Effector memory CD4-positive, alpha-beta T cell (primary cell): ENCODE measurements around the gene KIAA1755.

ENCODE experiments used
- DNase-seq, 3 donors: peaks; one replicate each; pipeline ENCODE4 v3.0.0-alpha.2; 2020
- H3K27ac ChIP-seq: 2 replicates; pipeline ENCODE4 v1.7.0; 2013; ENCODE audit warnings: mild to moderate bottlenecking, low read length, moderate library complexity; ENCODE audit not compliant: insufficient read depth, poor library complexity, severe bottlenecking
- H3K27me3 ChIP-seq: replicated peaks from 2 replicates; pipeline ENCODE4 v1.7.0; 2013; ENCODE audit warnings: mild to moderate bottlenecking, low read length; ENCODE audit not compliant: insufficient read depth, control insufficient read depth, poor library complexity, severe bottlenecking
- H3K36me3 ChIP-seq: 2 replicates; pipeline ENCODE4 v1.7.0; 2013; ENCODE audit warnings: mild to moderate bottlenecking, low read length, moderate library complexity; ENCODE audit not compliant: control insufficient read depth, insufficient read depth
- H3K4me1 ChIP-seq: 2 replicates; pipeline ENCODE4 v1.7.0; 2013; ENCODE audit warnings: low read length, mild to moderate bottlenecking; ENCODE audit not compliant: control insufficient read depth, insufficient read depth, poor library complexity, severe bottlenecking
- H3K4me3 ChIP-seq: 2 replicates; pipeline ENCODE4 v1.7.0; 2013; ENCODE audit warnings: low read length, low read depth, mild to moderate bottlenecking; ENCODE audit not compliant: insufficient read depth, poor library complexity, severe bottlenecking
- H3K9me3 ChIP-seq: 2 replicates; pipeline ENCODE4 v1.7.0; 2013; ENCODE audit warnings: mild to moderate bottlenecking, low read length, moderate library complexity; ENCODE audit not compliant: control insufficient read depth

KIAA1755 gene

DNA sequence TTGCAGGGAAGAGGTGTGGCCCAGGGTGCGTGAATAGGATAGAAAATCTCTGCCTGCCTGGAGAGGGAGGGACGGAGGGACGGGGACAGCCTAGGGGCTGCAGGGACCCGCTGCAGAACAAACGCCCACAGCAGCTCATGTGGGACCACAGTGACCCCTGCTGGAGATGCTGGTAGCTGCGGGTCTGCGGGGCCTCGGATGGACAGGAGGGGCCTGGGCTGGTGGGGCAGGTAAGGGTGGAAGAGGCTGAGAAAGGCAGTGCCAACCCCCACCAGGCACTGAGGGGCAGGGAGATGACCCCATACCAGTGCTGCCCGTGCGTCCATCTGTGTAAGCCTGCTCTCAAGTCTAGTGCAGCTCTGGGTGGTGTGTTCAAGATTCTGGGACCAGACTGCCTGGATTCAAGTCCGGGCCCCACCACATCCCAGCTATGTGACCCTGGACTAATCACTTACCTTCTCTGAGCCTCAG lies 39.4 kb downstream of the KIAA1755 start:
- H3K4me1 ChIP-seq, result peaks cover 2% of the 10 kb centered on the region
- H3K4me3 ChIP-seq, result no peak overlapping the region
- no peaks in the 10 kb centered on the region for H3K27me3 ChIP-seq
- H3K36me3 ChIP-seq, result no peaks in the 10 kb centered on the region
- peak; percentile 21 to 42 (median 30) for DNase-seq
- no peaks in the 10 kb centered on the region for H3K9me3 ChIP-seq
- H3K27ac ChIP-seq, result no peak overlapping the region

- Histone ChIP-seq H3K36me3 (no peaks in the 10 kb centered on the region), H3K9me3 (no peaks in the 10 kb centered on the region), H3K4me3 (no peak overlapping the region), H3K4me1 (peaks cover 2% of the 10 kb centered on the region), H3K27me3 (no peaks in the 10 kb centered on the region), H3K27ac (no peak overlapping the region)
- no peak for DNase-seq
Measured at GRCh38 chr20:38220587-38221118, 39.9 kb downstream of the KIAA1755 start.

DNA sequence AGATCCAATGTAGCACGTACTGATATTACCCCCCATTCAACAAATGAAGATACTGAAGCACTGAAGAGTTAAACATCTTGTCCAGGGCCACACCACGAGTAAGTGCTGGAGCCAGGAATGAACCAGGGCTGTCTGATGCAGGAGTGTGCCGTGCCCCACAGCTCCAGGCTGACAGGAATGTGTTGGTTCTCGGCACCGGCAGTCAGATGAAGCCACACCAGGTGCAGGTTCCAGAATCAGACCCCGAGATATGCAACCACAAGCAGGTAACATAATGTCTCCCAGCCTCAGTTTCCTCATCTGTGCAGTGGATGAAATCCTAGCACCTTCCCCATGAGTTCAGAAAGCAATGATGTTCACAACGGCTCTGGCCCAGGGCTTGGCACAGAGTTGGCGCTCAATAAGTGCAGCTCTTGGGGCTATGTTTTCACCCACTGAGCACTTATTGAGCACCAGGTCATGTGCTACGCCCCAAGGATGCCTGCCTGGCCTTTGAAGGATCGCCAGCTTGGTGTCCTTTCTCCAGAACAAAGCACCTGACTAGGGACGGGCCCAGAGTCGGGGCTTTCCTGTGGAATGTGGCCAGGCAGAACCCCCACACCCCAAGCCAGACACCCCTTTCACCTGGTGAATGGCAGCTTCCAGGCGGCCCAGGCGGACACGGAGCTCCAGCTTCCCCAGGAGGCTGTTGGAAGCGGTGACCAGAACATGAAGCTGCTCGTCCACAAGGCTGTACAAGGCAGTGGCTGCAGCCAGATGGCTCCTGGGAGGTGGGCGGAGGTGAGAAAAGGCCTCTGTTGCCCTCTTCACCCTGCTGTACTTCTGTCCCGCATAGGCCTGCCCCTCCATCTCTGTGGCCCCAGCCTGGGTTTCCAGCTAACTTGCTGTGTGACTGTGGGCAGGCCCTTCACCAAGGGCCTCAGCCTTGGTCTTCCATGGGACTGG lies 41.3 kb downstream of the KIAA1755 start:
- H3K4me3 ChIP-seq, result no peak overlapping the region
- no peak for DNase-seq

GRCh38 chr20:38218566-38218885 lies 42.0 kb downstream of the KIAA1755 start:
- Histone ChIP-seq H3K27ac (no peak overlapping the region), H3K27me3 (no peaks in the 10 kb centered on the region), H3K36me3 (no peaks in the 10 kb centered on the region), H3K4me1 (peaks cover 2% of the 10 kb centered on the region), H3K4me3 (no peak overlapping the region), H3K9me3 (no peaks in the 10 kb centered on the region)
- no peak for DNase-seq

More for the DNA sequence above, 41.3 kb downstream of the KIAA1755 start:
- Histone ChIP-seq H3K9me3 (no peaks in the 10 kb centered on the region), H3K27ac (no peak overlapping the region), H3K27me3 (no peaks in the 10 kb centered on the region), H3K36me3 (no peaks in the 10 kb centered on the region), H3K4me1 (peaks cover 2% of the 10 kb centered on the region)

GRCh38 chr20:38217791-38218565 lies 42.6 kb downstream of the KIAA1755 start:
- no peaks in the 10 kb centered on the region for H3K36me3 ChIP-seq
- peaks cover 2% of the 10 kb centered on the region for H3K4me1 ChIP-seq
- no peaks in the 10 kb centered on the region for H3K27me3 ChIP-seq
- no peak overlapping the region for H3K4me3 ChIP-seq
- H3K27ac ChIP-seq, result no peak overlapping the region
- DNase-seq, result no peak
- H3K9me3 ChIP-seq, result no peaks in the 10 kb centered on the region

GRCh38 chr20:38216746-38217595 lies 43.6 kb downstream of the KIAA1755 start:
- no peak for DNase-seq
- no peaks in the 10 kb centered on the region for H3K9me3 ChIP-seq
- no peaks in the 10 kb centered on the region for H3K36me3 ChIP-seq
- no peak overlapping the region for H3K27ac ChIP-seq
- H3K4me3 ChIP-seq, result no peak overlapping the region
- peaks cover 2% of the 10 kb centered on the region for H3K4me1 ChIP-seq
- no peaks in the 10 kb centered on the region for H3K27me3 ChIP-seq

DNA sequence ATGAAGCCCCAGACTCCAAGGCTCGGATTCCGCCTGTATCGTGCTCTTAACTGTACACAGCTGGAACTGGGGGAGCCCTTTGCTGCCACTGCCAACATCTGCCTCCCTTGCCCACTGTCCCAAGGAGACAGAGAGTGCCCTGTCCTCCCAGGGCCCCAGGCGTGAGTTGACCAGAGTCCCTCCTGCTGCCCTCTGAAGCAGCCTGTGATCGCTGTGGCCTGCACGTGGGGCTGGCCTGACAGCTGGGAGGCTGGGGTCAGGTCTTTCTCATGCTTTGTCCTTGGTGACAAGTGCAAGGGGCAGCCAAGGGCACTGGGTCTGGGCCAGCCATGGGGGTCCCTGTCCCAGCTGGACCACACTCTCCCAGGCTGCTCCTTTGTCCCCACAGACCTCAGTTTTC lies 44.3 kb downstream of the KIAA1755 start:
- Histone ChIP-seq H3K9me3 (no peaks in the 10 kb centered on the region), H3K27ac (no peak overlapping the region), H3K4me1 (peaks cover 2% of the 10 kb centered on the region), H3K4me3 (no peak overlapping the region), H3K36me3 (no peaks in the 10 kb centered on the region), H3K27me3 (no peaks in the 10 kb centered on the region)
- no peak for DNase-seq

DNA sequence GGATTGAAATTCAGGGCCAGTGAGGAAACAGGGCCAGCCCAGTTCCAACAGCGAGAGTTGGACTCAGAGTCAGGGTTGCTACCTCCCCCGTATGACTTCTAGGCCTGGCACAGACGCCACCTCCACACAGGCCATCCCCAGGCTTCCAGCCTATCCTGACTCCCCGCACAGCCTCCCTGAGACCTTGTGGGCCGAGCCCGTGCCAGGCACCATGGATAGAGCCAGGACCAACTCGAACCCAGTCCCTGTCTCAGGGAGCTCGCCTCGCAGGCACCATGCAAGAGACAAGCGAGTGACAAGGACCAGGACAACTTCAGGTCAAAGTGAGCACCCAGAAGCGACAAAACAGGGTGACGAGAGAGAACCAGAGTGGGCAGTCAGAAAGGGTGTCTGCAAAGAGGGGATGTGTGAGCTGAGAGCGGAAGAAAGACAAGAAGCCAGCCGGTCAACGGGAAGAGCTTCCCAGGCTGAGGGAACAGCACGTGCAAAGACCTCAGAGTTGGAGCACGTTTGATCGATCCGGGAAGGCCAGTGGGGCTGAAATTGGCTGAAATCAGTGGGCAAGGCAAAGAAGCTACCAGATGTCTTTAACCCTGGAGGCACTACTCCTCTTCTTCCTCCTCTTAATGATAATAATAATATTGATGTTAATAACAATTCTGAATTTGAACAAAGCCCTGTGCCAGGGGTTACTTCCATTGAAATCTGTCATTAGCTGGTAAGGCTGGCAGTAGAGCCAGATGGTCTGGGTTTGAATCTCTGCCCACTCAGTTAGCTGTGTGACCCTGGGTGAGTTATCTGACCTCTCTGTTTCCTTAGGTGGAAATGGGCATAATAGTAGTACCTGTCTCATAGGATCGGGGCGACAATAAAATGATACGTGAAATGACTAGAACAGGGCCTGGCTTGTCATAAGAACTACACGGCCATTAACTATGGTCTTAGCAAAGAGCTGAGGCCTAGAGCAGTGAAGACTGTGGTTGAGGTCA lies 45.0 kb downstream of the KIAA1755 start:
- Histone ChIP-seq H3K27ac (no peak overlapping the region), H3K36me3 (no peaks in the 10 kb centered on the region), H3K4me1 (no peaks in the 10 kb centered on the region), H3K4me3 (no peak overlapping the region), H3K27me3 (no peaks in the 10 kb centered on the region), H3K9me3 (no peaks in the 10 kb centered on the region)
- DNase-seq, result no peak
